Astrocyte of the spinal cord (primary cell): ENCODE results near the gene ADAMTSL1.

Source experiments
- DNase-seq: peaks from one replicate; pipeline ENCODE4 v3.0.0; 2011; ENCODE audit warnings: low read depth, low spot score
- H3K4me3 ChIP-seq: 2 replicates; pipeline ENCODE4 v1.5.1; 2011; ENCODE audit warnings: low read depth, mild to moderate bottlenecking, low read length, moderate library complexity
- CTCF ChIP-seq: IDR thresholded peaks from 2 replicates; pipeline ENCODE4 v1.5.1; 2012; ENCODE audit warnings: low read depth, mild to moderate bottlenecking, low read length, inconsistent platforms
- in situ Hi-C: cut with HindIII; loops from 2 replicates; pipeline ENCODE4 v1.10.0; 2017; ENCODE audit warnings: low sequenced_read_pairs

ADAMTSL1 gene

GRCh38 chr9:18549772-18550171, 75.8 kb downstream of the ADAMTSL1 start:
- no peak for DNase-seq
- in situ Hi-C loops = no loop called here
- H3K4me3 ChIP-seq = no peak overlapping the region
- no peak for TF ChIP-seq CTCF

GRCh38 chr9:18550286-18550685, 76.3 kb downstream of the ADAMTSL1 start:
- no peak for TF ChIP-seq CTCF
- peak; percentile 38 for DNase-seq
- no peak overlapping the region for H3K4me3 ChIP-seq
- in situ Hi-C loops = no loop called here

GRCh38 chr9:18554244-18554643, 80.3 kb downstream of the ADAMTSL1 start:
- in situ Hi-C loops = no loop called here
- no peak for TF ChIP-seq CTCF
- DNase-seq = no peak

GRCh38 chr9:18555105-18555883, 81.3 kb downstream of the ADAMTSL1 start:
- in situ Hi-C loops = no loop called here
- TF ChIP-seq CTCF = no peak
- H3K4me3 ChIP-seq = no peak overlapping the region
- no peak for DNase-seq

More at GRCh38 chr9:18554244-18554643, 80.3 kb downstream of the ADAMTSL1 start:
- H3K4me3 ChIP-seq = no peak overlapping the region

GRCh38 chr9:18564018-18564880, 90.3 kb downstream of the ADAMTSL1 start:
- in situ Hi-C loops = no loop called here
- no peak overlapping the region for H3K4me3 ChIP-seq
- TF ChIP-seq CTCF = no peak
- DNase-seq = no peak

- H3K4me3 ChIP-seq = no peak overlapping the region
- TF ChIP-seq CTCF = no peak
- in situ Hi-C loops = no loop called here
- peak; percentile 91 for DNase-seq
Measured at GRCh38 chr9:18566121-18566520, 92.2 kb downstream of the ADAMTSL1 start.
